SK-N-MC (cell line): ENCODE measurements around the gene CHEK1.
"Not testable (repeated sequence)": the region's sequence is repeated elsewhere in the genome, so short reads cannot be mapped to it uniquely, and the experiment has no call there.

Experiments used
- DNase-seq: peaks from one replicate; pipeline ENCODE4 v3.0.0-alpha.2; 2011; ENCODE audit warnings: low read depth, low spot score
- H3K27ac ChIP-seq: fragments of 200-600 bp; sonication (generic); 2 replicates; pipeline ENCODE4 v1.5.1; 2016; ENCODE audit warnings: mixed run types
- H3K36me3 ChIP-seq: fragments of 200-600 bp; sonication (generic); 2 replicates; pipeline ENCODE4 v1.6.1; 2017; ENCODE audit warnings: antibody characterized with exemption, low read length, mixed read lengths; ENCODE audit not compliant: insufficient read depth
- H3K4me3 ChIP-seq: fragments of 200-600 bp; sonication (generic); 2 replicates; pipeline ENCODE4 v1.5.1; 2016
- H3K9ac ChIP-seq: fragments of 200-600 bp; sonication (generic); 2 replicates; pipeline ENCODE4 v1.8.0; 2017; ENCODE audit warnings: mixed run types, mixed read lengths; ENCODE audit not compliant: insufficient read length
- H3K9me3 ChIP-seq: fragments of 200-600 bp; sonication (generic); 2 replicates; pipeline ENCODE4 v1.6.1; 2017; ENCODE audit warnings: low read depth, mild to moderate bottlenecking, antibody characterized with exemption, low read length, moderate library complexity, mixed read lengths
- EZH2 ChIP-seq: fragments of 200-600 bp; sonication (generic); IDR thresholded peaks from one replicate; pipeline ENCODE4 v1.6.1; 2017; ENCODE audit warnings: antibody characterized with exemption
- FOXP2 ChIP-seq: optimal IDR thresholded peaks from 2 replicates; pipeline ENCODE3; 2011; ENCODE audit warnings: mild to moderate bottlenecking, moderate library complexity; ENCODE audit not compliant: insufficient read depth; ENCODE audit errors: extremely low read length, control extremely low read depth
- POLR2AphosphoS5 ChIP-seq: IDR thresholded peaks from 2 replicates; pipeline ENCODE4 v1.6.1; 2012; ENCODE audit warnings: mild to moderate bottlenecking, low read depth, low read length, borderline replicate concordance

The CHEK1 gene

DNA sequence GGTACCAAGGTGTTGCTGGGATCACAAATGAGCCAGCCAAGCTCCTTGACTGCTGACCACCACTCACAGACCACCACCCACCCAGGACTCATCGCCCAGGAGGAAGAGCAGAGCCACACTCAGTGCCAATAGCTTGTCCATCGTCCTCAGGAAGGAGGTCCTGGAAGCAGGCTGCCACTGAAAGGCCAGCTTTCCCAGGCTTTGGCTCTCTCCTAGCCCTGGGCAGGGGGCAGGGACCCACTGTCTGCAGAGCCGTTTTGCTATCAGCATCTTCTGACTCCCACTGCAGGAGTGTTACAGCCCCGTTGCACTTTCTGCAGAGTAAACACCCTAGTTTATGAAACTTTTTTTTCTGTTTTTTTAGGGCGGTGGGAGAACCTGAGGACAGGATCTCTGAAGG, 67.9 kb downstream of the CHEK1 start:
- Histone ChIP-seq H3K27ac (no peak overlapping the region), H3K9me3 (no peaks in the 10 kb centered on the region), H3K9ac (no peak overlapping the region), H3K36me3 (no peaks in the 10 kb centered on the region), H3K4me3 (no peak overlapping the region)
- TF ChIP-seq POLR2AphosphoS5 (no peak), EZH2 (no peak), FOXP2 (no peak)
- DNase-seq = no peak

DNA sequence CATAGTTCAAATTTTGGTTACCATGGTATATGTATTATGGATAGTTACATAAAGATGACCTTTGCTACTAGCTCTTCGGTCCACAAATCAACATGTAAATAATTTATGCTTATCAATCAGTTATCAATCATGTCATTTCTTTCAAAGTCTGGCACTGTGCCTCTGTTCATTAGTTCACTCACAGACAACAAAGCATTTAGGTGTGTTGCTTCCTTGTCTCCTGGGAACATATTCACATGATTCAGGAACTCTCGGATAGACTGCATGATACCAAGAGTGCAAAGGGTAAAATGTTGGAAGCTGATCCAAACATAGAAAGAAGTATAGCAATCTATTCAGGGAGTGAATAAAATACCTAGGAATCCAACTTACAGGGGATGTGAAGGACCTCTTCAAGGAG, 70.0 kb downstream of the CHEK1 start:
- no peak for DNase-seq
- no peak overlapping the region for H3K9ac ChIP-seq

DNA sequence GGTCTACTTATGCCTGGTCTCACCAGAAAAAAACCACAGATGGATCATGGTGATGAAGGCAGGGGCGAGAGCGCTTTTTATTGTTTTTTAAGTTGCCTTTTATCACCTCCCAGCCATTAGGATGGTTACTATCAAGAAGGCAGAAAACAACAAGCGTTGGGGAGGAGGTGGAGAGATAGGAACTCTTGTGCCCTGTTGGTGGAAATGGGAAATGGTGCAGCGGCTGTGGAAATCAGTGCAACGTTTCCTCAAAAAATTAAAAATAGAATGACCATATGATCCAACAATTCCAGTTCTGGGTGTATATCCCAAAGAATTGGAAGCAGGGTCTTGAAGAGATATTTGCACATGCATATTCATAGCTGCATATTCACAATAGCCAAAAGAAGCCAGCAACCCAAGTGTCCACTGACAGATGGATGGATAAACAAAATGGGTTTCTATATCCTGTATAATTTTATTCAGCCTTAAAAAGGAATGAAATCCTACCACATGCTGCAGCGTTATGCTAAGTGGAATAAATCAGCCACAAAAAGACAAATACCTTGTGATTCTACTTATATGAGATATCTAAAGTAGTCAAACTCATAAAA, 76.2 kb downstream of the CHEK1 start:
- TF ChIP-seq EZH2 = no peak
- no peak for TF ChIP-seq FOXP2
- TF ChIP-seq POLR2AphosphoS5 = no peak
- Histone ChIP-seq H3K4me3 (no peak overlapping the region), H3K36me3 (no peaks in the 10 kb centered on the region), H3K9me3 (no peaks in the 10 kb centered on the region), H3K27ac (no peak overlapping the region), H3K9ac (no peak overlapping the region)
- no peak for DNase-seq

More for the DNA sequence above, 70.0 kb downstream of the CHEK1 start:
- no peaks in the 10 kb centered on the region for H3K36me3 ChIP-seq
- no peaks in the 10 kb centered on the region for H3K9me3 ChIP-seq
- TF ChIP-seq FOXP2 = no peak
- no peak overlapping the region for H3K4me3 ChIP-seq
- H3K27ac ChIP-seq = no peak overlapping the region

DNA sequence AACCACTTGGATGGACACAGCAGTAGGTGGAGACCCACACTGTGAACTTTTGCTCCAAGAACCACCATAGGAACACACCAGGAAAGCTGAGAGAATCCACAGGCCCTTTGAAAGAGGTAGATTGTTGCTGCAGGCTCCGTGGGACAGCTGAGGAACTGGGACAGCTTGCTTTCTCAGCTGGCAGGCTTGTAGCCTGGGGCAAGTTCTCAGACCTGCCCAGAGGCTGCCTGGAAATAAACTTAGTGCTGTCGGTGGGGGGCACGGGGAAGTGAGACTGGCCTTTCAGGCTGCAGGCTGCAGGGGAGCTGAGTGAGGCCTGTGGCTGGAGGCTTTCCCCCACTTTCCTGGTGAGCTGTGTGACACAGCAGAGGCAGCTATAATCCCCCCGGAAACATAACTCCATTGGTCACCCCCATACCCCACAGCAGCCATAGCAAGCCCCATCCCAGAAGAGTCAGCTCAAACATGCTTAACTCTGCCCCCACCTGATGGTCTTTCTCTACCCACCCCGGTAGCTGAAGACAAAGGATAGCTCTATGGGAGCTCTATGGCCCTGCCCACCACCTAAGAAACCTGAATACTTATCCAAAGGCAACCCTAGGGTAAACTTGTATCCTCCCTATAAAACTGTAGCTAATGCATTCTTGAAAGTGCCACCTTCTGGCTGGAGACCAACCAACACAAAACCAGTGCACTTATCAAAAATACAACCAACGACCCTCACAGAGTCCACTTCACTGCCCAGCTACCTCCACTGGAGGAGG, 77.1 kb downstream of the CHEK1 start:
- TF ChIP-seq EZH2 = no peak
- no peak for TF ChIP-seq FOXP2
- TF ChIP-seq POLR2AphosphoS5 = no peak

DNA sequence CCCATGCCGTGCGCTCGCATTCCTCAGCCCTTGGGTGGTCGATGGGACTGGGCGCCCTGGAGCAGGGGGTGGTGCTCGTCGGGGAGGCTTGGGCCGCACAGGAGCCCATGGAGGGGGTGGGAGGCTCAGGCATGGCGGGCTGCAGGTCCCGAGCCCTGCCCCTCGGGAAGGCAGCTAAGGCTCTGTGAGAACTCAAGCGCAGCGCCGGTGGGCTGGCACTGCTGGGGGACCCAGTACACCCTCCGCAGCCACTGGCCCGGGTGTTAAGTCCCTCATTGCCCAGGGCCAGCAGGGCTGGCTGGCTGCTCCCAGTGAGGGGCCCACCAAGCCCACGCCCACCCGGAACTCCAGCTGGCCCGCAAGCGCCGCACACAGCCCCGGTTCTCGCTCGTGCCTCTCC, 79.7 kb downstream of the CHEK1 start:
- not testable (repeated sequence) for H3K9ac ChIP-seq, H3K9me3 ChIP-seq, DNase-seq, H3K4me3 ChIP-seq, H3K27ac ChIP-seq, H3K36me3 ChIP-seq

More for the DNA sequence above, 77.1 kb downstream of the CHEK1 start:
- H3K27ac ChIP-seq = no peak overlapping the region
- H3K36me3 ChIP-seq = no peaks in the 10 kb centered on the region
- H3K4me3 ChIP-seq = no peak overlapping the region
- H3K9me3 ChIP-seq = no peaks in the 10 kb centered on the region
- H3K9ac ChIP-seq = no peak overlapping the region
- no peak for DNase-seq

DNA sequence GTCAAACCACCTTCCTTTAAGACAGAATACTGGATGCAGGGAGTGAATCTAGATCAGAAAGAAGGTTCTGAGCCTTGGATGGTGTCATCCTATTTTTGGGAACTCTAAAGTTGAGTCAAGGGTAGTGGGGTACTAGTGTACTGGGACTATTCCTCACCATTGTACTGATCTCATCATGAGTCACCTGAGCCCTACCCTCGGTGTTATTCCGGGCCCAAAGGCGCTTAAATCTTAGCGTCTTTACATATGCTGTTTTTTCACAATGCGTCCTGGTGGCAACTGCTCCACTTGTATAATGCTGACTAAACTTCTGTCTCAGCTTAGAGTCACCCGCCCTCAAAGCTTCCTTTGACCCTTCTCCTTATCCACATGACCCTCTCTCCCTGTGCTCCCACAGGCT, 95.8 kb downstream of the CHEK1 start:
- no peaks in the 10 kb centered on the region for H3K9me3 ChIP-seq
- TF ChIP-seq FOXP2 = no peak
- H3K9ac ChIP-seq = no peak overlapping the region
- H3K36me3 ChIP-seq = no peaks in the 10 kb centered on the region
- no peak for DNase-seq
- H3K4me3 ChIP-seq = no peak overlapping the region
- H3K27ac ChIP-seq = no peak overlapping the region

DNA sequence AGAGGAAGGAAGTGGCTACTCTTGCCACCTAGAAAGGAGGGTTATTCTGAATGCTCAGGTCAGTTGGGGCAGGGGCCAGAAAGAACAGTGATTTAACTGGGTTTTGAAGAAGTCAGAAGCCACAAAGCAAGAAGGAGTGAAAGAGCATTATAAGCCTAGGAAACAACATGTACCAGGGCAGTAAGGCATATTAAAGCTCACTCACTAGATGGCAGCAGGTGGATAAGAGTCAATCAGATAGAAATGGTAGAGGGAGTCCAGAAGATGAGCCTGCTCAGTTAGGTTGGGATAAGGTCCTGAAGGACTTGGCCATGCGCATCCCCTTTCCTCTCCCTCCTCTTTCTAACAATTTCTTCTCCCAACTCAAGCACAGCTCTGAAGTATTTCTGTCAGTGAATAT, 99.2 kb downstream of the CHEK1 start:
- Histone ChIP-seq H3K36me3 (no peaks in the 10 kb centered on the region), H3K4me3 (no peak overlapping the region), H3K9me3 (no peaks in the 10 kb centered on the region), H3K27ac (no peak overlapping the region), H3K9ac (no peak overlapping the region)
- DNase-seq = no peak
- TF ChIP-seq FOXP2 (no peak), POLR2AphosphoS5 (no peak), EZH2 (no peak)
